ENCODE data around the gene TSPAN33.
"Not testable (repeated sequence)": the region's sequence is repeated elsewhere in the genome, so short reads cannot be mapped to it uniquely, and the experiment has no call there.

The TSPAN33 gene

GRCh38 chr7:129169686-129170440 lies 25.4 kb downstream of the TSPAN33 start:
- H3K27ac ChIP-seq = no peak overlapping the region
- POLR2A ChIA-PET (ENCODE audit: low non-redundant PET) = no interaction called here
- TF ChIP-seq, protein P1, sequence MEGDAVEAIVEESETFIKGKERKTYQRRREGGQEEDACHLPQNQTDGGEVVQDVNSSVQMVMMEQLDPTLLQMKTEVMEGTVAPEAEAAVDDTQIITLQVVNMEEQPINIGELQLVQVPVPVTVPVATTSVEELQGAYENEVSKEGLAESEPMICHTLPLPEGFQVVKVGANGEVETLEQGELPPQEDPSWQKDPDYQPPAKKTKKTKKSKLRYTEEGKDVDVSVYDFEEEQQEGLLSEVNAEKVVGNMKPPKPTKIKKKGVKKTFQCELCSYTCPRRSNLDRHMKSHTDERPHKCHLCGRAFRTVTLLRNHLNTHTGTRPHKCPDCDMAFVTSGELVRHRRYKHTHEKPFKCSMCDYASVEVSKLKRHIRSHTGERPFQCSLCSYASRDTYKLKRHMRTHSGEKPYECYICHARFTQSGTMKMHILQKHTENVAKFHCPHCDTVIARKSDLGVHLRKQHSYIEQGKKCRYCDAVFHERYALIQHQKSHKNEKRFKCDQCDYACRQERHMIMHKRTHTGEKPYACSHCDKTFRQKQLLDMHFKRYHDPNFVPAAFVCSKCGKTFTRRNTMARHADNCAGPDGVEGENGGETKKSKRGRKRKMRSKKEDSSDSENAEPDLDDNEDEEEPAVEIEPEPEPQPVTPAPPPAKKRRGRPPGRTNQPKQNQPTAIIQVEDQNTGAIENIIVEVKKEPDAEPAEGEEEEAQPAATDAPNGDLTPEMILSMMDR (conservative IDR thresholded peaks at IDR 0.05; ENCODE audit: low read depth) = no peak
- DNase-seq (ENCODE audit: low spot score) = no peak
- CTCF ChIA-PET = interaction anchor here (0.7 kb wide), 1 partner anchor 85 kb away, joined by 3 read pairs; no protein-coding TSS in a partner anchor

GRCh38 chr7:129170441-129171021 lies 26.0 kb downstream of the TSPAN33 start:
- TF ChIP-seq, protein P1 (conservative IDR thresholded peaks at IDR 0.05; ENCODE audit: low read depth) = no peak
- ChIA-PET CTCF (no interaction called here), POLR2A (ENCODE audit: low non-redundant PET) (no interaction called here)
- H3K27ac ChIP-seq = no peak overlapping the region
- no peak for DNase-seq (ENCODE audit: low spot score)

DNA sequence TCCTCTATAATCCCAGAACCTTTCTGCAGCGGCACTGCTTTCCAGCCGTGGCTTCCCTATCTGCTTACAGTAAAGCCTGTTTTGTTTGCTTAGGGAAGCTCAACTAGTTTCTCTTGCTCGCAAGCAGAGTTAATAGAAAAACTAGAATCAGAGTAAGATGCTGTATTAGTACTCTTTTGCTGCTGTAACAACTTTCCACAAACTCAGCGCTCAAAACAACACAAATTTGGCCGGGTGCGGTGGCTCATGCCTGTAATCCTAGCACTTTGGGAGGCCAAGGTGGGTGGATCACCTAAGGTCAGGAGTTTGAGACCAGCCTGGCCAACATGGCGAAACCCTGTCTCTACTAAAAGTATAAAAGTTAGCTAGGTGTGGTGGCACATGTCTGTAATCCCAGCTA lies 29.4 kb downstream of the TSPAN33 start:
- CTCF ChIA-PET; POLR2A ChIA-PET (ENCODE audit: low non-redundant PET); H3K27ac ChIP-seq; DNase-seq (ENCODE audit: low spot score): not testable (repeated sequence)

- TF ChIP-seq, protein P1 (conservative IDR thresholded peaks at IDR 0.05; ENCODE audit: low read depth) = no peak
- CTCF ChIA-PET = no interaction called here
- no peak overlapping the region for H3K27ac ChIP-seq
- POLR2A ChIA-PET (ENCODE audit: low non-redundant PET) = no interaction called here
- DNase-seq (ENCODE audit: low spot score) = no peak
These were observed 32.6 kb downstream of the TSPAN33 start for GRCh38 chr7:129176916-129177710.

DNA sequence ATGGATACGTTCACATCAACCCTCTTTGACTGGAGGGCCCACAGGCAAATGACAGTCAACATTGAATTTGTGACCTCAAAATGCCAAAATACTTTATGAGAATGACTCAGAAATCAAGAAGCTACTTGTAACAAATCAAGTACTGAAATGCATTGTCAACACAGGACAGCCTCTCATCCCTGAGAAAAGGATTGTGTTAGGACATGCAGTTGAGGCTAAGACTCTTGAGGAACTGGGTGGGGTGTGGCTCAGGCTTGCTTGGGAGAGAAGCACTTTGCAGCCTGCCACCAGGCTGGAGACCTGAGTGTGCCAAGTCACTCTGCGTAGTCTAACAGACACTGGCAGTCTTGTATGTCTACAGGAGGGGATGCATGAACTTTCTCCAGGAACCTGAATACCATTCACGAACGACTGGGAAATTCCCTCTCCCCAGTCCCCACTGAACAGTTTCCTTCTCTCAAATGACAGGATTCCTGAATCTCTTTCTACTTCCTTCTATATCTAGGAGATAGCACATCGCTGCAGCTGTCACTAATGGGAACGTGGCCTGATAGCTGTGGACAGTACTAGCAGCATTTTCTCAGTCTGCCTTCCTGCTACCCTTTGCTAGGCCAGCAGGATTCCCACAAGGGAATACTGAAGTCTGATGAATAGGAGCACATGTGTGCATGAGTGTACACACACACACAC lies 40.6 kb downstream of the TSPAN33 start:
- ChIA-PET POLR2A (ENCODE audit: low non-redundant PET) (no interaction called here), CTCF (no interaction called here)
- TF ChIP-seq, protein P1 (conservative IDR thresholded peaks at IDR 0.05; ENCODE audit: low read depth) = no peak
- peak overlapping the region; percentile 70 for H3K27ac ChIP-seq
- peak; percentile 64 for DNase-seq (ENCODE audit: low spot score)

GRCh38 chr7:129186749-129187260 lies 42.3 kb downstream of the TSPAN33 start:
- CTCF ChIA-PET = interaction anchor here (0.9 kb wide), 1 partner anchor 23 kb away, joined by 3 read pairs; no protein-coding TSS in a partner anchor
- POLR2A ChIA-PET (ENCODE audit: low non-redundant PET) = no interaction called here
- no peak overlapping the region for H3K27ac ChIP-seq
- DNase-seq (ENCODE audit: low spot score) = no peak
- TF ChIP-seq, protein P1 (conservative IDR thresholded peaks at IDR 0.05; ENCODE audit: low read depth) = no peak
